ENCODE results near the gene RBM20.
A peak's percentile ranks its signal among the peaks of the same experiment; 100 is the strongest.

RBM20 gene

GRCh38 chr10:110872984-110873923 is 229.1 kb downstream of the RBM20 start:
- DNase-seq (ENCODE audit: low spot score) = peak; percentile 26

GRCh38 chr10:110873951-110874350 is 229.8 kb downstream of the RBM20 start:
- DNase-seq (ENCODE audit: low spot score) = peak; percentile 24

- no peak for DNase-seq (ENCODE audit: low spot score)
Measured at GRCh38 chr10:110876000-110876399, 231.9 kb downstream of the RBM20 start.

GRCh38 chr10:110876788-110877187 is 232.7 kb downstream of the RBM20 start:
- DNase-seq (ENCODE audit: low spot score) = no peak

GRCh38 chr10:110880012-110880411 is 235.9 kb downstream of the RBM20 start:
- DNase-seq (ENCODE audit: low spot score) = no peak

GRCh38 chr10:110881247-110881646 is 237.1 kb downstream of the RBM20 start:
- DNase-seq (ENCODE audit: low spot score) = no peak

- DNase-seq (ENCODE audit: low spot score) = no peak
Measured at GRCh38 chr10:110881905-110882304, 237.8 kb downstream of the RBM20 start.

- DNase-seq (ENCODE audit: low spot score) = no peak
Measured at GRCh38 chr10:110883924-110884323, 239.8 kb downstream of the RBM20 start.

- DNase-seq (ENCODE audit: low spot score) = no peak
Measured at GRCh38 chr10:110885932-110886674, 242.0 kb downstream of the RBM20 start.

- no peak for DNase-seq (ENCODE audit: low spot score)
Measured at GRCh38 chr10:110887560-110887959, 243.4 kb downstream of the RBM20 start.

All from RKO (cell line).